GM13976 (cell line): ENCODE measurements around the gene MSI2.
A peak's percentile ranks its signal among the peaks of the same experiment; 100 is the strongest.

Experiments used
- DNase-seq: peaks from one replicate; pipeline ENCODE4 v3.0.0; 2012; ENCODE audit warnings: low spot score
- in situ Hi-C: fragments of 300-500 bp; cut with MboI; formaldehyde crosslinking; loops from one replicate; pipeline ENCODE4 v1.12.0; 2022; ENCODE audit warnings: low sequenced_read_pairs, mixed read lengths, inconsistent platforms; ENCODE audit not compliant: unreplicated experiment
- TF ChIP-seq, protein P1 (sequence below): IDR thresholded peaks from 2 replicates; pipeline ENCODE4 v1.5.1; 2012; ENCODE audit warnings: borderline replicate concordance, mild to moderate bottlenecking; ENCODE audit not compliant: insufficient read depth; ENCODE audit errors: extremely low read depth, missing control alignments, control extremely low read depth

The MSI2 gene

DNA sequence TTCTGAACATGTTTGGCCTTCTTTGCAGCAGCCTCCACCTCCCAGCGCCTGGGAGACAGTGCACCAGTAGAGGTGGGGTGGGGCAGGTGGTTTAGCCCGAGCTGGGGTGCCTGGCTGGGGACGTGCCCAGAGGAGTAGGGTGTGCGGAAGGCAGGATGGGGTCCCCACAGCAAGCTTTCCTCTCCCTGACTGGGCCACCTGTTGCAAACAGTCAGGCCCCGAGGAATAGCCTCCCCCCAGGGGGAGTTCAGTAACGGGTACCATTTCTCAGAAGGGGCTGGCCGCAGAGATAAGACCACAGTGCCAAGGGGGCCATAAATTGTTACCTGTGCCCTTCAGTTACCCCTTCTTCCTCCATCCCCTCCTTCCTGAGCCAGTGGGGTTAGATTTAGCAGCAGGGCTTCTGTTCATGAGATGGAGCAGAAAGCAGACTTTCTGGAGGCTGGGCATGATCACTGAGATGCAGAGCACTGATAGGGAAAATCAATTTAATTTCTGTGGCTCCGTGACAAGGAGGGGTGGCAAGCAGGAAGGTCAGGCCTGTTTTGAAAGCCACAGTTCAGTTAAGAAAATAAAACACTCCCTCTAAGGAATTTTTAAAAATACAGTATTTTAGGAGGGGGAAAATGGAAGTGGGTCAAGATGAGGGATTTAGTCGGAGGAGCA is 181.9 kb downstream of the MSI2 start:
- TF ChIP-seq, protein P1, sequence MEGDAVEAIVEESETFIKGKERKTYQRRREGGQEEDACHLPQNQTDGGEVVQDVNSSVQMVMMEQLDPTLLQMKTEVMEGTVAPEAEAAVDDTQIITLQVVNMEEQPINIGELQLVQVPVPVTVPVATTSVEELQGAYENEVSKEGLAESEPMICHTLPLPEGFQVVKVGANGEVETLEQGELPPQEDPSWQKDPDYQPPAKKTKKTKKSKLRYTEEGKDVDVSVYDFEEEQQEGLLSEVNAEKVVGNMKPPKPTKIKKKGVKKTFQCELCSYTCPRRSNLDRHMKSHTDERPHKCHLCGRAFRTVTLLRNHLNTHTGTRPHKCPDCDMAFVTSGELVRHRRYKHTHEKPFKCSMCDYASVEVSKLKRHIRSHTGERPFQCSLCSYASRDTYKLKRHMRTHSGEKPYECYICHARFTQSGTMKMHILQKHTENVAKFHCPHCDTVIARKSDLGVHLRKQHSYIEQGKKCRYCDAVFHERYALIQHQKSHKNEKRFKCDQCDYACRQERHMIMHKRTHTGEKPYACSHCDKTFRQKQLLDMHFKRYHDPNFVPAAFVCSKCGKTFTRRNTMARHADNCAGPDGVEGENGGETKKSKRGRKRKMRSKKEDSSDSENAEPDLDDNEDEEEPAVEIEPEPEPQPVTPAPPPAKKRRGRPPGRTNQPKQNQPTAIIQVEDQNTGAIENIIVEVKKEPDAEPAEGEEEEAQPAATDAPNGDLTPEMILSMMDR: no peak
- in situ Hi-C loops: no loop called here
- DNase-seq: no peak

DNA sequence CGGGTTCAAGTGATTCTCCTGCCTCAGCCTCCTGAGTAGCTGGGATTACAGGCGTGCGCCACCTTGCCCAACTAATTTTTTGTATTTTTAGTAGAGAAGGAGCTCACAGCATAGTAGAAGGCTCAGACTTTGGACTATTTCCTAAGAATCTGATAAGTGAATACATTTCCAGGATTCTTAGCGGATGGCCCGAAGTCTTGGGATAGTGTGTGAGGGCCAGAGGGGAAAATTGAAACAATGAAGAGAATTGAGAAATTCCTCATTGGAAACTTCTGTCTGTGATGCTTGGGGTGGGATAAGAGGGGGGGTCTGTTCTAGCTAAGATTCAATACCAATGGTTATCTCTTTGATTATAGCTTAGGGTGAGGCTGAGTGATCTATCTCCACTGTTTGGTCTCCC is 183.3 kb downstream of the MSI2 start:
- in situ Hi-C loops: no loop called here
- TF ChIP-seq, protein P1: no peak
- DNase-seq: no peak

DNA sequence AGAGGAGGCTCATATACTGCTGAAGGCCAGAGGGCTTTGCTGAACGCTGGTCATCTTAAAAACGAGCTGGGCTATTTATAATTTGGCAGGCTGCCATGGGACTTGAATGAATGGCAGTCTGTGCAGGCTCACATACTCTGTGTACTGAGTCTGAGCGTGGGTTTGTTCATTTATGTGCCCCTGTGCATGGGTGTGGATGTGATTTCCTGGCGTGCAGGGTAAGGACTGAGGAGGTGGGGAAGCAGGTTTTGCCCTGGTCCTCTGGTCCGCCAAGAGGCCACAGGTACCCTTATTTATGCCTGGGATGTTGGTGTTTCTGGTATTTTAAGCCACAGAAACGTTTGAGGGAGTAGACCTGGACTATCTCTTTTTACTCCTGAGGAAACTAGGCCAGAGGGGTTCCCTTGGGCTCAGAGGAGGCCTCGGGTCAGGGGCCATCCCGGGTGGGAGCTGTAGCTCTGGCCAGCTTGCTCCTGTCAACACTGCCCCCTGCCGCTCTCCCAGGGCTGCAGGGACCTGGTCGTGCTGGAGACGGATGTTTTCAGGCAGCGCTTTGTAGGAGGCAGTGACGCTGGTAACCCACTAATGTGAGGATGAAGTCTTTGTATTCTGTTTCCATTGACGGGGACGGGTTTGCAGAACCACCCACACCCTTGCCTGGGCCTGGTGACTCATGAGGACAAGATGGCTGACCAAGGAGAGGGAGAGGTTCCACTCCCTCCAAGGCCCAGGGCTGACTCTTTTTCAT is 184.4 kb downstream of the MSI2 start:
- DNase-seq: peak; percentile 81
- in situ Hi-C loops: no loop called here
- TF ChIP-seq, protein P1: peak; percentile 29

DNA sequence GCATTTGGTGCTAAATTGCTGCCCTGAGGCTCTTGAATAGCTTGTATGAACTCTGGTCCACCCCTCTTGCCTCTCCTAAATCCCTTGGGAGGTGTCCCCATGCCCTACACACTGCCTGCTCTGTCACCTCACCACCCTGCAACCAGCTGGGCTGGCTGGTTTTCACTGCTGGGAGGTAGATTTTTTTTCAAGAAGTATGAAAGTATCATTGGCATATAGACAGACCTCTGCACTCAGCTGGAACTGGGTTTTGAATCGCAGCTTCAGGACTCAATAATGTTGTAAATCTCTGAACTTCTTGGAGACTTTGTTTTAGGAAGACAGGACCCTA is 184.9 kb downstream of the MSI2 start:
- no peak for DNase-seq
- in situ Hi-C loops: no loop called here
- TF ChIP-seq, protein P1: no peak

DNA sequence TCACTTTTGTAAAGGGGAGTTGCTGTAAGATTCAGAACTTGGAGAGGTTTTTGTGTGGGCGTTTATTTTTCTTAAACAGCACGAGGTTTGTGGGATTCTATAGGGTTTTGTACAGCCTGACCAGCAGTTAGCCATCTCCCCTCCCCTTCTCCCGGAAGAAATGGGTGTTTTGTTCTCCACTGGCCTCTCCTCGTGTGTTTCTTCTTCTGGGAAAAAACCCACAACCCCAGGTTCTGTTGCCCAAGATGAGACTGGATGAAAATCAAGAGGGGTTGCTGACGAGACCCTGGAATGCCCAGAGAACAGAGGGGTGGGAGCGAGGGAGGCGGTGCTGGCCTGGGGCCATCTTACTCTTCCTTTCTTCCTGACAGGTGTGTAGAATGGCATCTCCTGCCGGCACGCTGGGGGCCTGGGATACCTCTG is 186.1 kb downstream of the MSI2 start:
- TF ChIP-seq, protein P1: no peak
- in situ Hi-C loops: no loop called here
- DNase-seq: peak; percentile 47

DNA sequence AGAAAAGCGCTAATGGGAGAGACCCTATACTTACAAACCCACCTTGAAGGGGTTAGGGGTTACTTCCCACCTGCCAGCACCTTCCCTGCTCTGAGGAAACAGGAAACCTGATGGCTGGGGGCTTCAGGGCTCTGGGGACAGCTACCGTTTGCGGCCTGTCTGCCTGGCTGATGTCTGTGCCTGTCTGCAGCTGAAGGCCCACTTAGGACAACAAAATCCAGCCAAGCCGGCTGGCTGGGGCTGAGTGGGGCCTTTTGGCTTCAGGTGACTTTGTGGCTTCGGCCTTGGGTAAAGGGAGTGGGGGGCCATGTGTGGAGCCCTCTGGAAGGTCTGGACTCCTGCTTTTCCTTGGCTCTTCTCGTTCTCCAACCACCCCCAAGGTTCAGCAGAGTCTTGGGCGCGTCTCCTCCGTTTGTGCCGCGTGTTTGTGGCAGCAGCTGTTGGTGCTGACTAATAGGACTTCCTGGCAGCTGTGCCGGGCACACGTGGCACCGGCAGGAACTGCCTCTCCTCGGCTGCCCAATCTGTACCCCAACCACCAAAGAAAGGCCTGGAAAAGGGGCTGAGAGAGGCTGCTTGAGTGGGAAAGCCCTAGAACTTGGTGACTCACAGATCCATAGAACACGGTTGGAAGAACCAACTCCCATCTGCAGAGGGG is 186.7 kb downstream of the MSI2 start:
- TF ChIP-seq, protein P1: no peak
- in situ Hi-C loops: no loop called here
- peak; percentile 52 for DNase-seq
